Measurements from ENCODE around the gene SULT4A1. TPM values are rescaled to one million over a fixed set of nuclear protein-coding genes. Genes with fewer than 3 reads are reported as not detected.
A peak's percentile ranks its signal among the peaks of the same experiment; 100 is the strongest.

SULT4A1 gene
- total and polyA plus RNA-seq, 2 of the 8 experiments (the other 6 are each of a cell fraction or from before 2014, with no cell fraction given): 9.1 to 11.8 TPM

- Histone ChIP-seq H2AK5ac (ENCODE audit: low read depth, low read length) (peak overlapping the region; percentile 40; the same call in 1 of the 2 replicates), H2BK5ac (ENCODE audit: low read depth, low read length) (no peak overlapping the region), H3K36me3 (ENCODE audit: control insufficient read depth in 2 of 4, insufficient read depth in 4 of 4, low read length in 3 of 4) (peaks cover 0 to 7% (median 3%) of the 10 kb centered on the region in 4 experiments; a peak in 2 of 8 replicates), H3K27ac (ENCODE audit: low read depth, low read length) (no peak overlapping the region), H2BK12ac (ENCODE audit: low read depth, low read length) (0 out of 2 replicates have a peak overlapping the region, but pooled peaks have one; percentile 17), H4K20me1 (replicated peaks in 1 of 2; ENCODE audit: control insufficient read depth in 1 of 2, insufficient read depth in 2 of 2, low read length in 2 of 2) (peaks cover 4 to 11% of the 10 kb centered on the region in 2 experiments), H4K8ac (ENCODE audit: extremely low read depth, insufficient read depth, low read length) (no peak overlapping the region; the same call in 1 of the 2 replicates), H3K4me2 (ENCODE audit: insufficient read depth in 1 of 2, low read depth in 2 of 2, low read length in 2 of 2) (no peak overlapping the region), H3K14ac (ENCODE audit: insufficient read length) (no peak overlapping the region), H4K5ac (ENCODE audit: insufficient read length, low read depth, low read length) (no peak overlapping the region), H3K4ac (replicated peaks; ENCODE audit: insufficient read length, low read depth, low read length) (no peak overlapping the region), H3K79me1 (ENCODE audit: low read depth, low read length) (no peaks in the 10 kb centered on the region), H3K23me2 (ENCODE audit: low read depth, low read length) (no peaks in the 10 kb centered on the region; the same call in 1 of the 2 replicates), H2BK120ac (replicated peaks; ENCODE audit: low read depth, low read length) (no peak overlapping the region), H4K91ac (replicated peaks; ENCODE audit: insufficient read length, low read length) (no peak overlapping the region), H2BK20ac (ENCODE audit: low read length) (no peak overlapping the region), H3K9me3 (ENCODE audit: insufficient read depth in 2 of 2, low read depth in 1 of 2, low read length in 1 of 2) (no peaks in the 10 kb centered on the region), H3K9ac (replicated peaks in 1 of 4; ENCODE audit: extremely low read depth in 1 of 4, low read depth in 3 of 4, low read length in 3 of 4) (no peak overlapping the region), H3K23ac (ENCODE audit: insufficient read length) (no peak overlapping the region), H2BK15ac (ENCODE audit: low read length) (no peak overlapping the region), H3K79me2 (ENCODE audit: control insufficient read depth in 1 of 2, insufficient read depth in 2 of 2, low read length in 2 of 2) (no peaks in the 10 kb centered on the region), H3K27me3 (replicated peaks in 1 of 4; ENCODE audit: control insufficient read depth in 3 of 4, extremely low read depth in 1 of 4, insufficient read depth in 3 of 4, low read length in 3 of 4) (no peaks in the 10 kb centered on the region), H3K18ac (ENCODE audit: extremely low read depth, low read length) (no peak overlapping the region), H3K4me3 (ENCODE audit: extremely low read depth in 1 of 4, insufficient read depth in 2 of 4, low read depth in 3 of 4, low read length in 4 of 4) (no peak overlapping the region), H3K4me1 (replicated peaks in 1 of 4; ENCODE audit: control insufficient read depth in 3 of 4, insufficient read depth in 4 of 4, low read length in 3 of 4) (peaks cover 2 to 26% (median 15%) of the 10 kb centered on the region in 4 experiments), H2AFZ (ENCODE audit: low read length) (no peak overlapping the region), H3K56ac (replicated peaks; ENCODE audit: insufficient read length, low read depth, low read length) (no peak overlapping the region)
- WGBS, 2 experiments (ENCODE audit: extremely low coverage in 1 of 2, insufficient coverage in 1 of 2, insufficient read length in 1 of 2, insufficient replicate concordance in 2 of 2, low coverage in 1 of 2, low lambda C conversion rate in 2 of 2, missing lambda C conversion rate in 1 of 2): 86% methylated on average over 26 of the region's 26 CpGs; no CpG with 5 or more reads in 1 of the 2 experiments
- DNase-seq (ENCODE audit: low read depth in 1 of 2, low spot score in 2 of 2): peak in 1 of 2 experiments; percentile 49
- CTCF ChIA-PET (ENCODE audit: partially characterized antibody): interaction anchor here (0.7 to 1.8 kb wide), 4 partner anchors 12 to 60 kb away, joined by 3 to 4 read pairs (median 4); no protein-coding TSS in a partner anchor
- no peak for FAIRE-seq
- POLR2A ChIA-PET (ENCODE audit: partially characterized antibody): interaction anchor here (0.9 kb wide), 1 partner anchor 9 kb away, joined by 5 read pairs; no protein-coding TSS in a partner anchor
- TF ChIP-seq CHD1 (IDR thresholded peaks at IDR 0.05; ENCODE audit: low read depth, low read length) (no peak), RNF2 (IDR thresholded peaks at IDR 0.05; ENCODE audit: borderline replicate concordance, low read depth, low read length, missing control alignments, poor library complexity, severe bottlenecking) (no peak), CEBPB (IDR thresholded peaks at IDR 0.05; ENCODE audit: low read depth, low read length) (no peak), NANOG (IDR thresholded peaks at IDR 0.05; ENCODE audit: insufficient read depth, low read depth, low read length, poor library complexity, severe bottlenecking) (no peak), BCL11A (IDR thresholded peaks at IDR 0.05; ENCODE audit: low read depth in 2 of 2, low read length in 2 of 2) (no peak), EP300 (IDR thresholded peaks at IDR 0.05; ENCODE audit: borderline replicate concordance in 1 of 2, low read depth in 2 of 2, low read length in 2 of 2) (no peak), ASH2L (IDR thresholded peaks at IDR 0.05; ENCODE audit: low read length) (no peak), RFX5 (IDR thresholded peaks at IDR 0.05; ENCODE audit: borderline replicate concordance, low read depth, low read length) (no peak), E2F6 (IDR thresholded peaks at IDR 0.05) (peak; percentile 33; the same call in 1 of the 2 replicates), NRF1 (IDR thresholded peaks at IDR 0.05; ENCODE audit: low read depth, low read length) (no peak)
These were observed 37.4 kb downstream of the SULT4A1 start for GRCh38 chr22:43824724-43825420.
